Measurements from ENCODE around the gene GASK1A.

DNA sequence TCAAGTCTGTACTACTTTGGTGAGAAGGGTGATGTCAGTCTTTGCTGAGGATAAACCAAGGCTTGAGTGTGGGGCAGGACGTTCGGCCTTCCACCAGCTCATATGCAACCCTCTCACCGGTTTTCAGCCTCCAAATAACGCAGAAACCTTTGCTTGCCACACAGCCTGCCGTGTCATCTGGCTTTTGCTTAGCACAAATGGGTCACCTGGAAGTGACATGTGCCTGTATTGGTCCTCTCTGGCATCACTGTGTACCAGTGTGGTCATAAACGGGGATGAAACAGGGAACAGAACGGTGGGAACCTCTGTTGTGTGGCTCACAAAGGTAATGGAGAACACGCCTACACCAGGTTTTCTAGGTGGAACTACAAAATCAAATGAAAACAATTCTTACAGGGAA is 119.7 kb downstream of the GASK1A start:
- TF ChIP-seq, protein P1, sequence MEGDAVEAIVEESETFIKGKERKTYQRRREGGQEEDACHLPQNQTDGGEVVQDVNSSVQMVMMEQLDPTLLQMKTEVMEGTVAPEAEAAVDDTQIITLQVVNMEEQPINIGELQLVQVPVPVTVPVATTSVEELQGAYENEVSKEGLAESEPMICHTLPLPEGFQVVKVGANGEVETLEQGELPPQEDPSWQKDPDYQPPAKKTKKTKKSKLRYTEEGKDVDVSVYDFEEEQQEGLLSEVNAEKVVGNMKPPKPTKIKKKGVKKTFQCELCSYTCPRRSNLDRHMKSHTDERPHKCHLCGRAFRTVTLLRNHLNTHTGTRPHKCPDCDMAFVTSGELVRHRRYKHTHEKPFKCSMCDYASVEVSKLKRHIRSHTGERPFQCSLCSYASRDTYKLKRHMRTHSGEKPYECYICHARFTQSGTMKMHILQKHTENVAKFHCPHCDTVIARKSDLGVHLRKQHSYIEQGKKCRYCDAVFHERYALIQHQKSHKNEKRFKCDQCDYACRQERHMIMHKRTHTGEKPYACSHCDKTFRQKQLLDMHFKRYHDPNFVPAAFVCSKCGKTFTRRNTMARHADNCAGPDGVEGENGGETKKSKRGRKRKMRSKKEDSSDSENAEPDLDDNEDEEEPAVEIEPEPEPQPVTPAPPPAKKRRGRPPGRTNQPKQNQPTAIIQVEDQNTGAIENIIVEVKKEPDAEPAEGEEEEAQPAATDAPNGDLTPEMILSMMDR (IDR thresholded peaks at IDR 0.05; ENCODE audit: insufficient read depth, low read depth, low read length), result no peak
- no peak for TF ChIP-seq EZH2 (IDR thresholded peaks at IDR 0.05; ENCODE audit: insufficient read depth, low read length)

All from astrocyte (in vitro differentiated cells and primary cell).